H1 (cell line): Measurements from ENCODE around the gene MKX. TPM values are rescaled to one million over a fixed set of nuclear protein-coding genes. Genes with fewer than 3 reads are reported as not detected.

Experiments
- BACH1 ChIP-seq: IDR thresholded peaks from 2 replicates; pipeline ENCODE4 v1.6.1; 2012; ENCODE audit warnings: low read length, improper control_type of control experiment
- BCL11A ChIP-seq, 2 experiments: IDR thresholded peaks; one replicate each; pipeline ENCODE4 v1.6.1; 2011; ENCODE audit warnings: low read depth in 2 of 2, low read length in 2 of 2, mild to moderate bottlenecking in 2 of 2
- CHD2 ChIP-seq: IDR thresholded peaks from 2 replicates; pipeline ENCODE4 v1.6.1; 2012; ENCODE audit warnings: low read length, improper control_type of control experiment
- CTCF ChIP-seq, 3 experiments: IDR thresholded peaks; 1 replicate in 2 of 3; 2 replicates in 1 of 3; pipeline versions ENCODE4 v1.5.1 to v1.6.1; 2011; ENCODE audit warnings: low read length in 3 of 3, mild to moderate bottlenecking in 3 of 3, inconsistent platforms in 2 of 3, low read depth in 1 of 3, moderate library complexity in 1 of 3; ENCODE audit not compliant: insufficient read depth in 1 of 3; ENCODE audit errors: control extremely low read depth in 1 of 3
- EZH2 ChIP-seq: fragments of 200-600 bp; sonication (generic); IDR thresholded peaks from 2 replicates; pipeline ENCODE4 v1.7.1; 2012; ENCODE audit warnings: low read depth, mild to moderate bottlenecking, moderate library complexity, low read length, inconsistent platforms; ENCODE audit not compliant: severe bottlenecking
- HDAC2 ChIP-seq, 2 experiments: fragments of 300-600 bp in 1 of 2; sonication (generic) in 1 of 2; IDR thresholded peaks; 2 replicates each; pipeline ENCODE4 v1.6.1; 2011 to 2012; ENCODE audit warnings: low read depth in 2 of 2, low read length in 2 of 2, mild to moderate bottlenecking in 2 of 2, moderate library complexity in 2 of 2, borderline replicate concordance in 1 of 2, inconsistent platforms in 1 of 2
- JUND ChIP-seq: IDR thresholded peaks from 2 replicates; pipeline ENCODE4 v1.6.1; 2011; ENCODE audit warnings: mild to moderate bottlenecking, improper control_type of control experiment, low read length
- MAX ChIP-seq: IDR thresholded peaks from 2 replicates; pipeline ENCODE4 v1.6.1; 2012; ENCODE audit warnings: inconsistent platforms
- PHF8 ChIP-seq: fragments of 200-600 bp; sonication (generic); conservative IDR thresholded peaks from 2 replicates; pipeline ENCODE4 v1.7.1; 2012; ENCODE audit warnings: low read depth, mild to moderate bottlenecking, inconsistent platforms, low read length, moderate library complexity
- POLR2A ChIP-seq, 2 experiments: IDR thresholded peaks; 1 replicate in 1 of 2; 2 replicates in 1 of 2; pipeline ENCODE4 v1.6.1; 2011; ENCODE audit warnings: low read depth in 2 of 2, low read length in 2 of 2, mild to moderate bottlenecking in 2 of 2; ENCODE audit errors: control extremely low read depth in 1 of 2
- SP4 ChIP-seq: IDR thresholded peaks from 2 replicates; pipeline ENCODE4 v1.6.1; 2012; ENCODE audit warnings: low read length, inconsistent platforms
- TAF1 ChIP-seq: IDR thresholded peaks from 2 replicates; pipeline ENCODE4 v1.6.1; 2011; ENCODE audit warnings: mild to moderate bottlenecking, low read depth, low read length
- polyA plus RNA-seq, 7 experiments: library from polyadenylated mRNA; depleted of rRNA in 3 of 7; stranded (reverse) in 5 of 7; unstranded in 2 of 7; fragments of >200 nt in 5 of 7; fragments of 200-250 nt in 2 of 7; gene quantifications; 1 replicate in 5 of 7; 2 replicates in 1 of 7; 4 replicates in 1 of 7; pipeline versions ENCODE4 v1.2.1 to v1.2.3, GENCODE V29; 2011 to 2013; ENCODE audit warnings: missing spikeins in 2 of 7, mixed read lengths in 2 of 7
- total RNA-seq: library from RNA; stranded (reverse); fragmentation: NEBNext Ultra II Directional; extraction: Animal tissue kit (Norgen Biotek cat#: 25700); gene quantifications from 2 replicates; pipeline ENCODE4 v1.2.1, GENCODE V29; 2021

MKX gene
- total and polyA plus RNA-seq, 2 of the 8 experiments (the other 6 are each of a cell fraction or from before 2014, with no cell fraction given) = 0.21 to 1.3 TPM

- TF ChIP-seq CTCF (IDR thresholded peaks at IDR 0.05; ENCODE audit: control extremely low read depth in 1 of 3, insufficient read depth in 1 of 3, low read depth in 1 of 3, low read length in 3 of 3) (no peak), BACH1 (no peak), PHF8 (no peak), BCL11A (IDR thresholded peaks at IDR 0.05; ENCODE audit: low read depth in 2 of 2, low read length in 2 of 2) (no peak), TAF1 (no peak), MAX (no peak), EZH2 (no peak), SP4 (no peak), POLR2A (IDR thresholded peaks at IDR 0.05; ENCODE audit: control extremely low read depth in 1 of 2, low read depth in 2 of 2, low read length in 2 of 2) (no peak), CHD2 (no peak), JUND (no peak), HDAC2 (IDR thresholded peaks at IDR 0.05; ENCODE audit: borderline replicate concordance in 1 of 2, low read depth in 2 of 2, low read length in 2 of 2) (no peak)
These were observed 33.9 kb upstream of the MKX start (continued) for GRCh38 chr10:27779462-27780015.
